ENCODE data around the gene ERBB4.

The ERBB4 gene

DNA sequence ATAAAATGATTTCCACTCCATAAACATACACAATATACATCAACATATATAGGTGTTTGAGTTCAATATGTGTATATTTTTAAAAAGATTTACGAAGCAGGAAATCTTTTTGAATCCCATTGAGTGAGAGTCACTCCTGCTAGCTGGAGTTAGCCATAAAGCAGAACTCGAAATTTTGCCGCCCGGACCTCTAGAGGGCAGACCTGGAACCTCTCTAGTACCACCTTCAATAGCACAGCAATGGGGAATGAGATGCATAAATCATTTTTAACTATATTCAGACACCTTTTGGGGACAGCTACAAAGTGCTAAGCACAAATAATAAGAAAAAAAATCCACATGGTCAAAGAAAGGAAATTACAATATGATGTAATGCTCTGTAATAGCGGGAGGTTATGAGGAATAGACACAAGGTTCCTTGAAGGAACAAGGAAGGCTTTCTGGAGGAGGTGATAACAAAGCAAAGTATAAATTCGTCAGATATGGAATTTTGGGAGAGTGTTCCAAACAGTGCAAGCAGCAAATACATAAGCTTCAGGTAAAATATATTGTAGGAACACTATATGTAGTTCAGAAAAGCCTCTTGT, 533.4 kb downstream of the ERBB4 start:
- DNase-seq (ENCODE audit: extremely low read depth, low read depth), result no peak
- H3K4me3 ChIP-seq (replicated peaks; ENCODE audit: low read depth, low read length), result no peak overlapping the region
- TF ChIP-seq, protein P1, sequence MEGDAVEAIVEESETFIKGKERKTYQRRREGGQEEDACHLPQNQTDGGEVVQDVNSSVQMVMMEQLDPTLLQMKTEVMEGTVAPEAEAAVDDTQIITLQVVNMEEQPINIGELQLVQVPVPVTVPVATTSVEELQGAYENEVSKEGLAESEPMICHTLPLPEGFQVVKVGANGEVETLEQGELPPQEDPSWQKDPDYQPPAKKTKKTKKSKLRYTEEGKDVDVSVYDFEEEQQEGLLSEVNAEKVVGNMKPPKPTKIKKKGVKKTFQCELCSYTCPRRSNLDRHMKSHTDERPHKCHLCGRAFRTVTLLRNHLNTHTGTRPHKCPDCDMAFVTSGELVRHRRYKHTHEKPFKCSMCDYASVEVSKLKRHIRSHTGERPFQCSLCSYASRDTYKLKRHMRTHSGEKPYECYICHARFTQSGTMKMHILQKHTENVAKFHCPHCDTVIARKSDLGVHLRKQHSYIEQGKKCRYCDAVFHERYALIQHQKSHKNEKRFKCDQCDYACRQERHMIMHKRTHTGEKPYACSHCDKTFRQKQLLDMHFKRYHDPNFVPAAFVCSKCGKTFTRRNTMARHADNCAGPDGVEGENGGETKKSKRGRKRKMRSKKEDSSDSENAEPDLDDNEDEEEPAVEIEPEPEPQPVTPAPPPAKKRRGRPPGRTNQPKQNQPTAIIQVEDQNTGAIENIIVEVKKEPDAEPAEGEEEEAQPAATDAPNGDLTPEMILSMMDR (IDR thresholded peaks at IDR 0.05; ENCODE audit: low read depth, low read length, missing control alignments), result peak; percentile 57

DNA sequence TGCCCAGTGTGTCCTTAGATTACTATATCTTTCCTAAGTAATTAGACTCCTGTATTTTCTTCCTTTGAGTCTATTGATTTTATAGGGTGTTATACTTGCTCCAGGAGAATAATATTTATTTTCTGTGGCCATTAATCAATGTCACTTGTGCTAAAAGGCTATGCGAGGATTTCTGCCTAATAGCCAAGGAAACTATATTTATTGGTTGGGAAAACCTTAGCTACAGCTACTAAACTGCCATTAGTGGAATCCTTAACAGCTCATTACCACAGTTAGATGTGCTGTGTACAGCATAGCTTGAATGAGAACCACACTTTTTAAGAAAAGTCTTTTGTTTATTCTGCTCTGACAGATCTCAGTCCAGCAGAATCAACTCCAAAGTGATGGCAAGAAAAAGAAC, 537.3 kb downstream of the ERBB4 start:
- DNase-seq (ENCODE audit: extremely low read depth, low read depth), result no peak
- TF ChIP-seq, protein P1 (IDR thresholded peaks at IDR 0.05; ENCODE audit: low read depth, low read length, missing control alignments), result no peak
- no peak overlapping the region for H3K4me3 ChIP-seq (replicated peaks; ENCODE audit: low read depth, low read length)

DNA sequence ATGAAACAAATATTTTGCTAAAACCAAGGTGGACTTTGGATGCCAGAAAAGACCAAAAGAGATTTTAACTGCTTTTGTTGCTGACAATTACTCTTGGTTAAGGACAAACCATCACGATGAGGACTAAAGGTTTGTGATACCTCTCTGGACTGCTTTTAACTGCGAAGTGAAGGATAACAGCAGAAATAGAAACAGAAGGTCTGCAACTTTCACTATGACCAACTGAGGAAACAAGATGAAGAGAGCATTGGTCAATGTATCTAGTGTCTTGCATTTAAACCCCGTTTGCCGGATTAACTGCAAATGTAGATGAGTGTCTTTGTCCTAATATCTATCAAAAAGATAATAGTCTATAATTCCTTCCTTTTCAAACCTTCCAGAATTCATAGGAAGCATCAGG, 541.7 kb downstream of the ERBB4 start:
- TF ChIP-seq, protein P1 (IDR thresholded peaks at IDR 0.05; ENCODE audit: low read depth, low read length, missing control alignments), result no peak
- no peak for DNase-seq (ENCODE audit: extremely low read depth, low read depth)
- H3K4me3 ChIP-seq (replicated peaks; ENCODE audit: low read depth, low read length), result no peak overlapping the region

DNA sequence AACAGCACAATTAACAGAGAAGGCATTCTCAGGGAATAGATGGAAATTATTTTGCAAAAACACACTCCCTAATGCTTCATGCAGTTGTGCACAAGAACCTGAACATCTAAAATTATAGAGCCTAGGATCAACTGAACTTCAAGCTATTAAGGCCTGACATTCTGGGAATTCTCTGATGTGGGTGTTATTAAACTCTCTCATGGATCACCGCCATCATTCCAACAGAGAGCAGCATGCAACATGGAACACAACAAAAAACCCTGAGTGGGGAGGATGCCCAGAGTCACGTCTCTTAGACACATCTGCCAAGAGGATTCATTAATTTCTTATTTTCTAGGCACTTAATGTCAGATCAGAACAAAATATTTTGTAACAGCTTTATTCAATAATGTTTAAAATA, 543.8 kb downstream of the ERBB4 start:
- DNase-seq (ENCODE audit: extremely low read depth, low read depth), result no peak
- no peak overlapping the region for H3K4me3 ChIP-seq (replicated peaks; ENCODE audit: low read depth, low read length)
- TF ChIP-seq, protein P1 (IDR thresholded peaks at IDR 0.05; ENCODE audit: low read depth, low read length, missing control alignments), result no peak

DNA sequence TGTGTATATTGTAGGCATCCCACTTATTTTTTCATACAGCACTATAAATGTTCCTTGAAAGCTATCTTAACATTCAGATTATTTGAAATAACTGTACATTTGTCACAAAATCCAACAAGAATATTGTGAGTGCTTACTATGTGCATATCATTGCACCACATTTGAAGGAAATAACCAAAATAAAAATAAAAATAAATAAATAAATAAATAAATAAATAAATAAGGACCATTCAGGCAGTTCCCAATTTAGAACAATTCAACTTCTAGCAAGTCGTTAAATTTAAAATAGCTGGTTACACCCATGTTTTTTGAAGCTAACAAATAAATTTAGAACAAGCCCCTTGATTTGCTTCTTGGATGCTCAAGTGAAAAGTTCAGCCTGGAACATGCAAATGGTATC, 548.3 kb downstream of the ERBB4 start:
- no peak overlapping the region for H3K4me3 ChIP-seq (replicated peaks; ENCODE audit: low read depth, low read length)
- no peak for DNase-seq (ENCODE audit: extremely low read depth, low read depth)
- TF ChIP-seq, protein P1 (IDR thresholded peaks at IDR 0.05; ENCODE audit: low read depth, low read length, missing control alignments), result no peak

DNA sequence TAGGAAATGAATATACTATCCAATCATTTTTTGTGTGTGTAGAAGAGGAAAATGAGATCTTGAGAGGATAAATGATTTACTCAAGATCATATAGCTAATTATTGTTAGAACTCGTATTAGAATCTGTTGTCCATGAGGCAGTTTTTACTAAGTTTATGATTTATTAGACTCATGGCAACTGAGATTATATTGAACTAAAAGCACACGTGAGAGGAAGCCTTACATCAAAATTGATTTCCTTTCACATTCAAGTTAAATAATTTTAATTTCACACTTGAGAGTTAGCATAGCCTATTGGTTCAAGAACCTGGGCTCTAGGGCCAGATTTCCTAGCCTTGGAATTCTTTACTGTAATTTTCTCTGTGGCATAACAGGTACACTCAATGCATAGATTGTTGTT, 552.3 kb downstream of the ERBB4 start:
- no peak for DNase-seq (ENCODE audit: extremely low read depth, low read depth)
- TF ChIP-seq, protein P1 (IDR thresholded peaks at IDR 0.05; ENCODE audit: low read depth, low read length, missing control alignments), result no peak
- no peak overlapping the region for H3K4me3 ChIP-seq (replicated peaks; ENCODE audit: low read depth, low read length)

DNA sequence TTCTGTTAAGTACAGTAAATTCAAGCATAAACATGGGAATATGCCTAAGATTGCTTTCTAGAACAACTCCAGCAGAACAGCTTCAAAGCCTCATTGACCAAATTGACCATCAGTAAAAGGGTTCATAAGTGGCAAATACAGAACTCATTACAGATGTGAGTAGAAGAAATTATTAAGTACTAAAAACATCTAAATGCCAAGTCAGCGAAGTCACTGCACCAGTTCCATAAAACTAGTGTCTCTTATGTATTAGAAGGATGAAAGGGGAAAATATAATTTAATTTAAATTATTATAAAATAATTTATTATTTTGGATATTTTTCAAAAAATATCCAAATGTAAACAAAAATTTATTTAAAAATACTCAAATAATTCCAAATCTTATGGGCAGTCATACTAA, 553.2 kb downstream of the ERBB4 start:
- DNase-seq (ENCODE audit: extremely low read depth, low read depth), result no peak

More for the DNA sequence above, 553.2 kb downstream of the ERBB4 start:
- no peak overlapping the region for H3K4me3 ChIP-seq (replicated peaks; ENCODE audit: low read depth, low read length)
- TF ChIP-seq, protein P1 (IDR thresholded peaks at IDR 0.05; ENCODE audit: low read depth, low read length, missing control alignments), result no peak
